H1 (cell line): ENCODE results near the gene ZNF284. TPM values are rescaled to one million over a fixed set of nuclear protein-coding genes. Genes with fewer than 3 reads are reported as not detected.

Source experiments
- CTCF ChIA-PET: fragments of 300-600 bp; sonication (Branson Sonifier 250); formaldehyde crosslinking; loops from one replicate; lab custom pipeline; 2021; ENCODE audit not compliant: partially characterized antibody; lab: Charles Lee
- POLR2A ChIA-PET: fragments of 300-600 bp; sonication (Branson Sonifier 250); formaldehyde crosslinking; loops from one replicate; lab custom pipeline; 2021; ENCODE audit warnings: inconsistent platforms; ENCODE audit not compliant: partially characterized antibody; lab: Charles Lee
- DNase-seq, 2 experiments: peaks; one replicate each; pipeline versions ENCODE4 v3.0.0 to v3.0.0-alpha.2; 2010 to 2022; ENCODE audit warnings: low spot score in 2 of 2, low read depth in 1 of 2, mixed read lengths in 1 of 2
- FAIRE-seq: peaks from 2 replicates; lab custom pipeline; 2011; peaks lifted over from hg19 to GRCh38; lab: Jason Lieb, UNC
- H2AFZ ChIP-seq: 2 replicates; pipeline ENCODE4 v1.8.1; 2012; ENCODE audit warnings: low read length, inconsistent platforms
- H2AK5ac ChIP-seq: 2 replicates; pipeline ENCODE4 v1.6.1; 2013; ENCODE audit warnings: low read depth, low read length
- H2BK120ac ChIP-seq: replicated peaks from 2 replicates; pipeline ENCODE3; 2013; ENCODE audit warnings: low read depth, low read length, inconsistent platforms
- H2BK12ac ChIP-seq: 2 replicates; pipeline ENCODE4 v1.6.1; 2013; ENCODE audit warnings: low read depth, low read length
- H2BK15ac ChIP-seq: 2 replicates; pipeline ENCODE4 v1.6.1; 2013; ENCODE audit warnings: low read length
- H2BK20ac ChIP-seq: 2 replicates; pipeline ENCODE4 v1.6.1; 2013; ENCODE audit warnings: low read length
- H2BK5ac ChIP-seq: 2 replicates; pipeline ENCODE4 v1.6.1; 2013; ENCODE audit warnings: low read depth, low read length
- H3K14ac ChIP-seq: 2 replicates; pipeline ENCODE4 v1.6.1; 2013; ENCODE audit warnings: inconsistent platforms; ENCODE audit not compliant: insufficient read length
- H3K18ac ChIP-seq: 2 replicates; pipeline ENCODE4 v1.6.1; 2013; ENCODE audit warnings: low read length; ENCODE audit errors: extremely low read depth
- H3K23ac ChIP-seq: 2 replicates; pipeline ENCODE4 v1.6.1; 2013; ENCODE audit warnings: inconsistent platforms; ENCODE audit not compliant: insufficient read length
- H3K23me2 ChIP-seq: 2 replicates; pipeline ENCODE4 v1.6.1; 2013; ENCODE audit warnings: low read depth, low read length
- H3K27ac ChIP-seq: 2 replicates; pipeline ENCODE4 v1.6.1; 2011; ENCODE audit warnings: low read depth, low read length, inconsistent platforms
- H3K27me3 ChIP-seq, 4 experiments: replicated peaks in 1 of 4; 1 replicate in 1 of 4; 2 replicates in 3 of 4; pipeline versions ENCODE4 v1.6.1 to v1.8.1; 2011 to 2013; ENCODE audit warnings: low read length in 3 of 4, mild to moderate bottlenecking in 3 of 4, inconsistent platforms in 2 of 4, mixed read lengths in 2 of 4, moderate library complexity in 1 of 4; ENCODE audit not compliant: control insufficient read depth in 3 of 4, insufficient read depth in 3 of 4; ENCODE audit errors: extremely low read depth in 1 of 4
- H3K36me3 ChIP-seq, 4 experiments: 2 replicates each; pipeline versions ENCODE4 v1.6.1 to v1.8.1; 2011 to 2013; ENCODE audit warnings: mild to moderate bottlenecking in 4 of 4, low read length in 3 of 4, moderate library complexity in 2 of 4, control low read depth in 1 of 4, inconsistent platforms in 1 of 4; ENCODE audit not compliant: insufficient read depth in 4 of 4, control insufficient read depth in 2 of 4
- H3K4ac ChIP-seq: replicated peaks from 2 replicates; pipeline ENCODE3; 2013; ENCODE audit warnings: low read length, low read depth, mixed read lengths, inconsistent platforms; ENCODE audit not compliant: insufficient read length
- H3K4me1 ChIP-seq, 4 experiments: replicated peaks in 1 of 4; 1 replicate in 1 of 4; 2 replicates in 3 of 4; pipeline versions ENCODE4 v1.6.1 to v1.8.1; 2011 to 2013; ENCODE audit warnings: low read length in 3 of 4, inconsistent platforms in 2 of 4, mixed read lengths in 1 of 4; ENCODE audit not compliant: insufficient read depth in 4 of 4, control insufficient read depth in 3 of 4
- H3K4me2 ChIP-seq, 2 experiments: 2 replicates each; pipeline versions ENCODE4 v1.6.1 to v1.8.1; 2011 to 2013; ENCODE audit warnings: low read depth in 2 of 2, low read length in 2 of 2, control low read depth in 1 of 2, inconsistent platforms in 1 of 2, mild to moderate bottlenecking in 1 of 2; ENCODE audit not compliant: insufficient read depth in 1 of 2
- H3K4me3 ChIP-seq, 4 experiments: fragments of 200-600, 300-600 bp in 1 of 4; sonication (generic), shearing (Covaris generic), sonication (Bioruptor Twin) in 1 of 4; 2 replicates each; pipeline versions ENCODE4 v1.5.1 to v1.8.1; 2011 to 2016; ENCODE audit warnings: low read length in 4 of 4, low read depth in 3 of 4, control low read depth in 2 of 4, inconsistent platforms in 2 of 4, mild to moderate bottlenecking in 2 of 4, mixed read lengths in 1 of 4, moderate library complexity in 1 of 4; ENCODE audit not compliant: insufficient read depth in 2 of 4; ENCODE audit errors: extremely low read depth in 1 of 4
- H3K56ac ChIP-seq: replicated peaks from 2 replicates; pipeline ENCODE3; 2013; ENCODE audit warnings: low read depth, mild to moderate bottlenecking, mixed read lengths, low read length, inconsistent platforms; ENCODE audit not compliant: insufficient read length
- H3K79me1 ChIP-seq: 2 replicates; pipeline ENCODE4 v1.6.1; 2013; ENCODE audit warnings: low read depth, low read length, control low read depth
- H3K79me2 ChIP-seq, 2 experiments: 2 replicates each; pipeline versions ENCODE4 v1.6.1 to v1.8.1; 2012 to 2013; ENCODE audit warnings: low read length in 2 of 2, mild to moderate bottlenecking in 2 of 2, inconsistent platforms in 1 of 2; ENCODE audit not compliant: insufficient read depth in 2 of 2, control insufficient read depth in 1 of 2
- H3K9ac ChIP-seq, 4 experiments: replicated peaks in 1 of 4; 1 replicate in 1 of 4; 2 replicates in 3 of 4; pipeline versions ENCODE4 v1.6.1 to v1.8.1; 2011 to 2013; ENCODE audit warnings: low read depth in 3 of 4, low read length in 3 of 4, control low read depth in 2 of 4, mild to moderate bottlenecking in 2 of 4, moderate library complexity in 2 of 4, inconsistent platforms in 1 of 4; ENCODE audit errors: extremely low read depth in 1 of 4
- H3K9me3 ChIP-seq, 2 experiments: 2 replicates each; pipeline versions ENCODE4 v1.6.1 to v1.8.1; 2012 to 2013; ENCODE audit warnings: mild to moderate bottlenecking in 2 of 2, moderate library complexity in 2 of 2, control low read depth in 1 of 2, inconsistent platforms in 1 of 2, low read depth in 1 of 2, low read length in 1 of 2, mixed read lengths in 1 of 2; ENCODE audit not compliant: insufficient read depth in 2 of 2
- H4K20me1 ChIP-seq, 2 experiments: replicated peaks in 1 of 2; 2 replicates each; pipeline versions ENCODE3 to v1.8.1; 2011 to 2013; ENCODE audit warnings: inconsistent platforms in 2 of 2, low read length in 2 of 2, mild to moderate bottlenecking in 1 of 2; ENCODE audit not compliant: insufficient read depth in 2 of 2, control insufficient read depth in 1 of 2
- H4K5ac ChIP-seq: 2 replicates; pipeline ENCODE4 v1.6.1; 2013; ENCODE audit warnings: low read length, low read depth, mixed read lengths, inconsistent platforms; ENCODE audit not compliant: insufficient read length
- H4K8ac ChIP-seq: 2 replicates; pipeline ENCODE4 v1.8.0; 2013; ENCODE audit warnings: mild to moderate bottlenecking, moderate library complexity, low read length, inconsistent platforms; ENCODE audit not compliant: insufficient read depth; ENCODE audit errors: extremely low read depth
- H4K91ac ChIP-seq: replicated peaks from 2 replicates; pipeline ENCODE3; 2013; ENCODE audit warnings: low read length, mixed read lengths, inconsistent platforms; ENCODE audit not compliant: insufficient read length
- CTCF ChIP-seq, 3 experiments: IDR thresholded peaks; 1 replicate in 2 of 3; 2 replicates in 1 of 3; pipeline versions ENCODE4 v1.5.1 to v1.6.1; 2011; ENCODE audit warnings: low read length in 3 of 3, mild to moderate bottlenecking in 3 of 3, inconsistent platforms in 2 of 3, low read depth in 1 of 3, moderate library complexity in 1 of 3; ENCODE audit not compliant: insufficient read depth in 1 of 3; ENCODE audit errors: control extremely low read depth in 1 of 3
- POLR2AphosphoS5 ChIP-seq: IDR thresholded peaks from 2 replicates; pipeline ENCODE4 v1.6.1; 2011; ENCODE audit warnings: low read depth, low read length
- RAD21 ChIP-seq, 2 experiments: IDR thresholded peaks in 1 of 2; conservative IDR thresholded peaks in 1 of 2; 2 replicates each; pipeline ENCODE4 v1.6.1; 2011; ENCODE audit warnings: low read depth in 2 of 2, low read length in 2 of 2, improper control_type of control experiment in 1 of 2, inconsistent platforms in 1 of 2, mild to moderate bottlenecking in 1 of 2, moderate library complexity in 1 of 2
- SP4 ChIP-seq: IDR thresholded peaks from 2 replicates; pipeline ENCODE4 v1.6.1; 2012; ENCODE audit warnings: low read length, inconsistent platforms
- WGBS, 2 experiments: shearing (Covaris generic) in 1 of 2; methylation state at CpG; one replicate each; pipeline versions ENCODE4 v1.1.6 to v1.1.7; 2013 to 2015; ENCODE audit warnings: low lambda C conversion rate in 2 of 2, mixed read lengths in 2 of 2, inconsistent platforms in 1 of 2, low coverage in 1 of 2, missing lambda C conversion rate in 1 of 2; ENCODE audit not compliant: insufficient replicate concordance in 2 of 2, insufficient coverage in 1 of 2, insufficient read length in 1 of 2; ENCODE audit errors: extremely low coverage in 1 of 2, missing lambda C conversion rate in 1 of 2; 5-methylcytosine and 5-hydroxymethylcytosine counted together
- polyA plus RNA-seq, 7 experiments: library from polyadenylated mRNA; depleted of rRNA in 3 of 7; stranded (reverse) in 5 of 7; unstranded in 2 of 7; fragments of >200 nt in 5 of 7; fragments of 200-250 nt in 2 of 7; gene quantifications; 1 replicate in 5 of 7; 2 replicates in 1 of 7; 4 replicates in 1 of 7; pipeline versions ENCODE4 v1.2.1 to v1.2.3, GENCODE V29; 2011 to 2013; ENCODE audit warnings: missing spikeins in 2 of 7, mixed read lengths in 2 of 7
- total RNA-seq: library from RNA; stranded (reverse); fragmentation: NEBNext Ultra II Directional; extraction: Animal tissue kit (Norgen Biotek cat#: 25700); gene quantifications from 2 replicates; pipeline ENCODE4 v1.2.1, GENCODE V29; 2021

Gene ZNF284
- total and polyA plus RNA-seq, 2 of the 8 experiments (the other 6 are each of a cell fraction or from before 2014, with no cell fraction given): 1.1 to 3.4 TPM

DNA sequence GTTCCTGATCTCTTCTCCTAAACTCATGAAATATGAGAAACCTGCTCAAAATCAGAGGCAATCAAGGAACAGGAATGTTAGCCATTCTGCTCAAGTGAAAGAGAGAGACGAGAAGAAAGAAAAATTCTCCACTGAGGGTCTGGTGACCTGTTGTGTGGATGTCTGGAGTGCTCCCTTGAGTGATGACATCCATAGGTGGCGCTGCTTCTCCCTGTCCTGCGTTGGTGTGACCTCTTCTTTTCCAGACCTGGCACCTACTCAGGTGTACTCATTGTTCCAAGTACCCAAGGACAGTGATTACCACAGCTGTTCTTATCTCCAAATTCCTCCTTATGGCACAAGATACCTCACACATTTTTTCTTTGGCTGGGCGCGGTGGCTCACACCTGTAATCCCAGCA, 16.1 kb upstream of the ZNF284 start:
- POLR2A ChIA-PET: no interaction called here
- H3K56ac ChIP-seq: no peak overlapping the region

More for the DNA sequence above, 16.1 kb upstream of the ZNF284 start:
- Histone ChIP-seq H3K27me3 (no peaks in the 10 kb centered on the region), H3K27ac (no peak overlapping the region), H3K23ac (no peak overlapping the region), H2BK20ac (no peak overlapping the region), H3K4me1 (peaks cover 0 to 2% (median 0%) of the 10 kb centered on the region in 4 experiments; a peak in 1 of 7 replicates), H3K9me3 (no peaks in the 10 kb centered on the region), H2AFZ (no peak overlapping the region), H2BK5ac (no peak overlapping the region), H3K4me3 (no peak overlapping the region), H2BK120ac (no peak overlapping the region), H4K8ac (no peak overlapping the region), H4K20me1 (no peaks in the 10 kb centered on the region), H3K4ac (no peak overlapping the region), H3K79me1 (no peaks in the 10 kb centered on the region), H3K9ac (no peak overlapping the region), H3K79me2 (peaks cover 0 to 7% of the 10 kb centered on the region in 2 experiments; a peak in 2 of 4 replicates), H2BK15ac (no peak overlapping the region), H3K4me2 (no peak overlapping the region), H3K23me2 (peaks cover 3% of the 10 kb centered on the region), H3K36me3 (peaks cover 0 to 15% (median 7%) of the 10 kb centered on the region in 4 experiments; a peak in 3 of 8 replicates), H2BK12ac (no peak overlapping the region), H4K5ac (no peak overlapping the region), H4K91ac (no peak overlapping the region), H3K14ac (no peak overlapping the region), H2AK5ac (no peak overlapping the region), H3K18ac (no peak overlapping the region)
- DNase-seq (no peak), FAIRE-seq (no peak)
- CTCF ChIA-PET: no interaction called here
- 92% methylated on average over 5 of the region's 5 CpGs; no CpG with 5 or more reads in 1 of the 2 experiments for WGBS, 2 experiments
- TF ChIP-seq CTCF (IDR thresholded peaks at IDR 0.05; ENCODE audit: control extremely low read depth in 1 of 3, insufficient read depth in 1 of 3, low read depth in 1 of 3, low read length in 3 of 3) (peak in 2 of 3 experiments; percentile 43 to 47; a peak in 3 of 4 replicates), RAD21 (IDR thresholded peaks at IDR 0.05 in 1 of 2, conservative IDR thresholded peaks at IDR 0.05 in 1 of 2; ENCODE audit: low read depth in 2 of 2, low read length in 2 of 2) (peak; percentile 16 to 33; a peak in 3 of 4 replicates), POLR2AphosphoS5 (no peak), SP4 (no peak)
